Endothelial cell of umbilical vein (primary cell): ENCODE results near the gene SSB. TPM values are rescaled to one million over a fixed set of nuclear protein-coding genes. Genes with fewer than 3 reads are reported as not detected.

Source experiments
- BruUV-seq: library from RNA; stranded (reverse); fragments of 400-500 nt; replicated peaks from 2 replicates; lab custom pipeline; 2021; lab: Mats Ljungman, UMichigan
- CTCF ChIA-PET: fragments of 300-600, 350-600 bp; sonication (Branson Sonifier 250); formaldehyde crosslinking; loops from one replicate; lab custom pipeline; 2021; ENCODE audit warnings: antibody characterized with exemption, inconsistent platforms; lab: Charles Lee
- POLR2A ChIA-PET: fragments of 300-600, 350-600 bp; sonication (Branson Sonifier 250); formaldehyde crosslinking; loops from one replicate; lab custom pipeline; 2021; ENCODE audit warnings: antibody characterized with exemption, inconsistent platforms; lab: Charles Lee
- DNase-seq: peaks from one replicate; pipeline ENCODE4 v3.0.0-alpha.2; 2011; ENCODE audit warnings: low read depth, low spot score
- FAIRE-seq: peaks from 2 replicates; lab custom pipeline; 2011; peaks lifted over from hg19 to GRCh38; lab: Jason Lieb, UNC
- H2AFZ ChIP-seq: 2 replicates; pipeline ENCODE4 v1.6.0; 2012; ENCODE audit warnings: low read depth, low read length, control low read depth, inconsistent platforms
- H3K27ac ChIP-seq: 2 replicates; pipeline ENCODE4 v1.5.1; 2011; ENCODE audit warnings: low read depth, mild to moderate bottlenecking, control low read depth, low read length, moderate library complexity; ENCODE audit not compliant: insufficient read depth
- H3K27me3 ChIP-seq, 2 experiments: 2 replicates each; pipeline versions ENCODE4 v1.6.0 to v1.6.1; 2011; ENCODE audit warnings: low read length in 2 of 2, mixed read lengths in 1 of 2; ENCODE audit not compliant: control insufficient read depth in 2 of 2, insufficient read depth in 2 of 2
- H3K36me3 ChIP-seq, 2 experiments: 2 replicates in 1 of 2; 3 replicates in 1 of 2; pipeline ENCODE4 v1.5.1; 2011; ENCODE audit warnings: low read length in 2 of 2, mild to moderate bottlenecking in 1 of 2, moderate library complexity in 1 of 2; ENCODE audit not compliant: control insufficient read depth in 2 of 2, insufficient read depth in 2 of 2; ENCODE audit errors: extremely low read depth in 1 of 2
- H3K4me1 ChIP-seq: 3 replicates; pipeline ENCODE4 v1.5.1; 2011; ENCODE audit warnings: mild to moderate bottlenecking, low read length; ENCODE audit not compliant: control insufficient read depth, insufficient read depth; ENCODE audit errors: extremely low read depth
- H3K4me2 ChIP-seq: 2 replicates; pipeline ENCODE4 v1.6.1; 2011; ENCODE audit warnings: low read length, control low read depth, mixed read lengths; ENCODE audit not compliant: insufficient read depth
- H3K4me3 ChIP-seq, 3 experiments: fragments of 200-600 bp in 1 of 3; sonication (generic), shearing (Covaris generic) in 1 of 3; replicated peaks in 1 of 3; 2 replicates each; pipeline ENCODE4 v1.5.1; 2011 to 2016; ENCODE audit warnings: control low read depth in 3 of 3, low read length in 3 of 3, mild to moderate bottlenecking in 2 of 3, inconsistent platforms in 1 of 3, low read depth in 1 of 3, moderate library complexity in 1 of 3; ENCODE audit not compliant: insufficient read depth in 1 of 3
- H3K79me2 ChIP-seq: 2 replicates; pipeline ENCODE4 v1.6.0; 2012; ENCODE audit warnings: low read length, inconsistent platforms; ENCODE audit not compliant: control insufficient read depth, insufficient read depth
- H3K9ac ChIP-seq: replicated peaks from 2 replicates; pipeline ENCODE3; 2011; ENCODE audit warnings: low read length, control low read depth; ENCODE audit not compliant: insufficient read depth; ENCODE audit errors: extremely low read depth
- H3K9me1 ChIP-seq: replicated peaks from 3 replicates; pipeline ENCODE4 v1.6.0; 2011; ENCODE audit warnings: mild to moderate bottlenecking, low read length; ENCODE audit not compliant: control insufficient read depth, insufficient read depth; ENCODE audit errors: extremely low read depth
- H3K9me3 ChIP-seq: replicated peaks from 2 replicates; pipeline ENCODE4 v1.5.1; 2012; ENCODE audit warnings: low read length, inconsistent platforms; ENCODE audit not compliant: control insufficient read depth, insufficient read depth
- H4K20me1 ChIP-seq: replicated peaks from 2 replicates; pipeline ENCODE3; 2011; ENCODE audit warnings: mild to moderate bottlenecking, low read length; ENCODE audit not compliant: control insufficient read depth, insufficient read depth; ENCODE audit errors: extremely low read depth
- EZH2 ChIP-seq: IDR thresholded peaks from 2 replicates; pipeline ENCODE4 v1.6.1; 2012; ENCODE audit warnings: borderline replicate concordance, low read depth, mild to moderate bottlenecking, moderate library complexity, low read length, inconsistent platforms; ENCODE audit not compliant: severe bottlenecking
- FOS ChIP-seq: IDR thresholded peaks from 2 replicates; pipeline ENCODE4 v1.6.1; 2011; ENCODE audit warnings: mild to moderate bottlenecking, low read length, moderate library complexity, borderline replicate concordance; ENCODE audit not compliant: insufficient read depth
- GATA2 ChIP-seq: IDR thresholded peaks from 2 replicates; pipeline ENCODE4 v1.7.0; 2011; ENCODE audit warnings: low read depth, mild to moderate bottlenecking, moderate library complexity, mixed read lengths, low read length; ENCODE audit not compliant: insufficient read length, insufficient read depth
- JUN ChIP-seq: IDR thresholded peaks from 2 replicates; pipeline ENCODE4 v1.6.1; 2011; ENCODE audit warnings: borderline replicate concordance, low read depth; ENCODE audit not compliant: insufficient read length, insufficient read depth
- MYC ChIP-seq: IDR thresholded peaks from one replicate; pipeline ENCODE4 v1.6.1; 2011; ENCODE audit warnings: mild to moderate bottlenecking, low read depth, low read length
- POLR2A ChIP-seq: IDR thresholded peaks from 2 replicates; pipeline ENCODE4 v1.6.1; 2012; ENCODE audit warnings: low read depth, mild to moderate bottlenecking, control low read depth, low read length
- POLR2AphosphoS5 ChIP-seq: IDR thresholded peaks from 2 replicates; pipeline ENCODE4 v1.6.1; 2012; ENCODE audit warnings: low read depth, mild to moderate bottlenecking, control low read depth, low read length, moderate library complexity; ENCODE audit not compliant: insufficient read depth
- dilution Hi-C: fragments of 300-500 bp; cut with MboI; formaldehyde crosslinking; loops from one replicate; pipeline ENCODE4 v1.15.0; 2019; ENCODE audit warnings: low sequenced_read_pairs; ENCODE audit not compliant: extremely low pct_ligation_motif_present
- intact Hi-C: fragments of 100-400 bp; cut with micrococcal nuclease; formaldehyde crosslinking; loops from one replicate; pipeline ENCODE4 v1.10.0; 2022
- polyA plus RNA-seq, 4 experiments: library from polyadenylated mRNA; depleted of rRNA in 3 of 4; stranded (reverse) in 3 of 4; unstranded in 1 of 4; fragments of >200 nt; gene quantifications; 2 replicates each; pipeline versions ENCODE4 v1.2.1 to v1.2.3, GENCODE V29; 2011 to 2012; ENCODE audit warnings: missing spikeins in 1 of 4
- total RNA-seq: library from RNA; stranded (reverse); gene quantifications from 2 replicates; pipeline ENCODE4 v1.2.3, GENCODE V29; 2021
- TF ChIP-seq, protein P1 (sequence below), 2 donors: IDR thresholded peaks; 1 replicate in 1 of 2; 2 replicates in 1 of 2; pipeline ENCODE4 v1.5.1; 2011; ENCODE audit warnings: low read length in 2 of 2, mild to moderate bottlenecking in 2 of 2, moderate library complexity in 2 of 2, control low read depth in 1 of 2, inconsistent platforms in 1 of 2, low read depth in 1 of 2; ENCODE audit not compliant: insufficient read depth in 1 of 2; ENCODE audit errors: extremely low read depth in 1 of 2
- TF ChIP-seq, protein P2 (sequence below): IDR thresholded peaks from 2 replicates; pipeline ENCODE4 v1.6.1; 2011; ENCODE audit not compliant: insufficient read depth, insufficient read length

SSB gene
- total and polyA plus RNA-seq, 2 donors (not counting 3 experiments of a cell fraction or from before 2014, with no cell fraction given): 36.1 to 125 TPM

DNA sequence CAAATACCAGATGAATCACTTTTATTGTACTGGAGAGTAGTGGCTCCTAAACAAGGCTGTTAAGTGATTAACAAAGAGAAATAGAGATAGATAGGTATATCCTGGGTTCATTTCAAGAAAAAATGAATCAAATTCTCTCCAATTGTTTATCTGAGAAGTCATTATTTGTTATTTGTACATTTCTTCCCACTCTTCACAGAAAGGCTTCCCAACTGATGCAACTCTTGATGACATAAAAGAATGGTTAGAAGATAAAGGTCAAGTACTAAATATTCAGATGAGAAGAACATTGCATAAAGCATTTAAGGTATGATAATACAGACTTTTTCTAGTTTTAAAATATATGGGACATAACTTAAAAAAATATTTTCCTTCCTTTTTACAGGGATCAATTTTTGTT lies 7.9 kb downstream of the SSB start:
- H3K9me3 ChIP-seq: no peaks in the 10 kb centered on the region
- intact Hi-C loops (no loop called here), dilution Hi-C loops (no loop called here)
- POLR2A ChIA-PET: no interaction called here
- no peaks in the 10 kb centered on the region for H3K27me3 ChIP-seq
- FAIRE-seq (no peak), DNase-seq (no peak)
- no peak overlapping the region for H3K9ac ChIP-seq
- H3K4me3 ChIP-seq: no peak overlapping the region
- H4K20me1 ChIP-seq: no peaks in the 10 kb centered on the region
- H2AFZ ChIP-seq: no peak overlapping the region
- peaks cover 27% of the 10 kb centered on the region for H3K79me2 ChIP-seq
- no peaks in the 10 kb centered on the region for H3K9me1 ChIP-seq
- no peak for TF ChIP-seq JUN
- no peak for TF ChIP-seq MYC
- TF ChIP-seq POLR2AphosphoS5: no peak
- TF ChIP-seq, protein P1, sequence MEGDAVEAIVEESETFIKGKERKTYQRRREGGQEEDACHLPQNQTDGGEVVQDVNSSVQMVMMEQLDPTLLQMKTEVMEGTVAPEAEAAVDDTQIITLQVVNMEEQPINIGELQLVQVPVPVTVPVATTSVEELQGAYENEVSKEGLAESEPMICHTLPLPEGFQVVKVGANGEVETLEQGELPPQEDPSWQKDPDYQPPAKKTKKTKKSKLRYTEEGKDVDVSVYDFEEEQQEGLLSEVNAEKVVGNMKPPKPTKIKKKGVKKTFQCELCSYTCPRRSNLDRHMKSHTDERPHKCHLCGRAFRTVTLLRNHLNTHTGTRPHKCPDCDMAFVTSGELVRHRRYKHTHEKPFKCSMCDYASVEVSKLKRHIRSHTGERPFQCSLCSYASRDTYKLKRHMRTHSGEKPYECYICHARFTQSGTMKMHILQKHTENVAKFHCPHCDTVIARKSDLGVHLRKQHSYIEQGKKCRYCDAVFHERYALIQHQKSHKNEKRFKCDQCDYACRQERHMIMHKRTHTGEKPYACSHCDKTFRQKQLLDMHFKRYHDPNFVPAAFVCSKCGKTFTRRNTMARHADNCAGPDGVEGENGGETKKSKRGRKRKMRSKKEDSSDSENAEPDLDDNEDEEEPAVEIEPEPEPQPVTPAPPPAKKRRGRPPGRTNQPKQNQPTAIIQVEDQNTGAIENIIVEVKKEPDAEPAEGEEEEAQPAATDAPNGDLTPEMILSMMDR (IDR thresholded peaks at IDR 0.05; ENCODE audit: extremely low read depth in 1 of 2, insufficient read depth in 1 of 2, low read depth in 1 of 2, low read length in 2 of 2): no peak
- TF ChIP-seq FOS: no peak
- TF ChIP-seq, protein P2, sequence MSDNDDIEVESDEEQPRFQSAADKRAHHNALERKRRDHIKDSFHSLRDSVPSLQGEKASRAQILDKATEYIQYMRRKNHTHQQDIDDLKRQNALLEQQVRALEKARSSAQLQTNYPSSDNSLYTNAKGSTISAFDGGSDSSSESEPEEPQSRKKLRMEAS: no peak
- TF ChIP-seq EZH2: no peak
- no peak for TF ChIP-seq GATA2
- TF ChIP-seq POLR2A: no peak
- CTCF ChIA-PET: no interaction called here
- peaks cover 10 to 32% of the 10 kb centered on the region in 2 experiments for H3K36me3 ChIP-seq
- no peaks in the 10 kb centered on the region for H3K4me1 ChIP-seq
- no TSS peak for BruUV-seq
- no peak overlapping the region for H3K27ac ChIP-seq
- H3K4me2 ChIP-seq: no peak overlapping the region
